GM12892 (cell line): ENCODE measurements around the gene FARP1.
"Not testable (repeated sequence)": the region's sequence is repeated elsewhere in the genome, so short reads cannot be mapped to it uniquely, and the experiment has no call there.

Source experiments
- DNase-seq: peaks from one replicate; pipeline ENCODE4 v3.0.0; 2011; ENCODE audit not compliant: insufficient read length
- FAIRE-seq: peaks from 2 replicates; lab custom pipeline; 2011; peaks lifted over from hg19 to GRCh38; lab: Jason Lieb, UNC
- POLR2A ChIP-seq: IDR thresholded peaks from 2 replicates; pipeline ENCODE4 v1.6.1; 2011; ENCODE audit warnings: low read depth, low read length, control low read depth
- POLR2AphosphoS5 ChIP-seq: IDR thresholded peaks from 2 replicates; pipeline ENCODE4 v1.6.1; 2011; ENCODE audit warnings: low read depth, low read length, control low read depth
- TAF1 ChIP-seq: IDR thresholded peaks from 2 replicates; pipeline ENCODE4 v1.6.1; 2011; ENCODE audit warnings: low read depth, mild to moderate bottlenecking, control low read depth, low read length, borderline replicate concordance

Gene FARP1

GRCh38 chr13:98226496-98226895, 83.6 kb downstream of the FARP1 start:
- TF ChIP-seq POLR2A, result no peak
- TF ChIP-seq POLR2AphosphoS5, result no peak
- TF ChIP-seq TAF1, result no peak
- DNase-seq (no peak), FAIRE-seq (no peak)

GRCh38 chr13:98228661-98229341, 85.9 kb downstream of the FARP1 start:
- FAIRE-seq (no peak), DNase-seq (no peak)
- TF ChIP-seq POLR2AphosphoS5, result no peak
- TF ChIP-seq POLR2A, result no peak
- no peak for TF ChIP-seq TAF1

GRCh38 chr13:98230762-98231161, 87.9 kb downstream of the FARP1 start:
- FAIRE-seq, DNase-seq: not testable (repeated sequence)

- TF ChIP-seq POLR2A, result no peak
- TF ChIP-seq TAF1, result no peak
- TF ChIP-seq POLR2AphosphoS5, result no peak
- FAIRE-seq, result no peak
- no peak for DNase-seq
Observed at GRCh38 chr13:98232456-98232855, 89.6 kb downstream of the FARP1 start.

GRCh38 chr13:98233127-98233526, 90.2 kb downstream of the FARP1 start:
- no peak for DNase-seq

GRCh38 chr13:98234348-98234747, 91.5 kb downstream of the FARP1 start:
- TF ChIP-seq TAF1 (no peak), POLR2A (no peak), POLR2AphosphoS5 (no peak)
- FAIRE-seq, result no peak
- DNase-seq, result no peak

More at GRCh38 chr13:98233127-98233526, 90.2 kb downstream of the FARP1 start:
- TF ChIP-seq POLR2A, result no peak
- TF ChIP-seq TAF1, result no peak
- TF ChIP-seq POLR2AphosphoS5, result no peak
- FAIRE-seq, result no peak

DNA sequence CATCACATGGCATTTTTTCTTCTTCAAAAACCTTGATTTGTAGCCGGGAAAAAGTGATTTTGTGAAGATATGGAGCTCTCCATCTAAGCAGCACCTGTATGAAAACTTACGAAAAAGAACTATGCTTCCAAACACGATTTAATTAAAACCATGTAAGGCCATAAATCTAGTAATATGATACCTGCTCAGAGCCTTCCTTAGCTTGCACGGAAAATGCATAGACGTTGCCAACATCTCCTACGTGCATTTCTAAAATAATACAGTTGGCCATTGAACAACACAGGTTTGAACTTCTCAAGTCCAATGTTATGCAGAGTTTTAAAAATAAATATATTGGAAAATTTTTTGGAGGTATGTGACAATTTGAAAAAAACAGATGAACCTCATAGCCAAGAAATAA, 93.3 kb downstream of the FARP1 start:
- no peak for DNase-seq
- TF ChIP-seq POLR2AphosphoS5 (no peak), TAF1 (no peak), POLR2A (no peak)
- FAIRE-seq, result no peak

GRCh38 chr13:98237331-98237730, 94.4 kb downstream of the FARP1 start:
- TF ChIP-seq POLR2AphosphoS5 (no peak), POLR2A (no peak), TAF1 (no peak)
- DNase-seq (no peak), FAIRE-seq (no peak)

- DNase-seq (no peak), FAIRE-seq (no peak)
- TF ChIP-seq POLR2AphosphoS5 (no peak), POLR2A (no peak), TAF1 (no peak)
Observed at GRCh38 chr13:98239162-98240076, 96.5 kb downstream of the FARP1 start.

- FAIRE-seq (no peak), DNase-seq (no peak)
- no peak for TF ChIP-seq POLR2A
- no peak for TF ChIP-seq TAF1
Observed at GRCh38 chr13:98240135-98240534, 97.2 kb downstream of the FARP1 start.

DNA sequence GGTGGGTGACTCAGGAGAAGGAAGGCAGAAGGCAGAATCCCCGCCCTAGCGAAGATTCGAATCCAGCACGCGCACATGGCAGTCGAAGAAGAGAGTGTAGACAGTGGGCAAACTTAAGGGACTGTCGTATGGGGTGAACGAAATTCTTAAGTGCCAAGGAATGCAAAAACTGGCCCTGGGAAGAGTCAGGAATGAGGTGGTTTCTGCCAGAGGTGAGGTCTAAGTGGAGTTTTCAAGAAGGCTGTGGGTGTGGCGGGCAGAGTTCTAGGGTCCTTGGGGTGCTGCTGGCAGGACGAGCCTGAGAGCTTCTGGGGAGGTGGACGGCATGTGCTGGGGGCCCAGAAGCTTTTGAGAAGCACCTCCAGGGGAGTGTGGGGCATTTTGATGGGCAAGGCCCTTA, 98.1 kb downstream of the FARP1 start:
- FAIRE-seq, result no peak
- TF ChIP-seq POLR2A (no peak), TAF1 (no peak), POLR2AphosphoS5 (no peak)
- no peak for DNase-seq

GRCh38 chr13:98241976-98242375, 99.1 kb downstream of the FARP1 start:
- FAIRE-seq, result no peak
- DNase-seq, result no peak
- TF ChIP-seq POLR2A (no peak), POLR2AphosphoS5 (no peak), TAF1 (no peak)

- TF ChIP-seq TAF1, result no peak
- TF ChIP-seq POLR2AphosphoS5, result no peak
- TF ChIP-seq POLR2A, result no peak
- DNase-seq (no peak), FAIRE-seq (no peak)
Observed at GRCh38 chr13:98242403-98242802, 99.5 kb downstream of the FARP1 start.
